Activated CD4-positive, alpha-beta T cell treated with anti-CD3 and anti-CD28 coated beads for 36 hours (primary cell): ENCODE measurements around the gene PPP1R3F. TPM values are rescaled to one million over a fixed set of nuclear protein-coding genes. Genes with fewer than 3 reads are reported as not detected.
A peak's percentile ranks its signal among the peaks of the same experiment; 100 is the strongest.

ENCODE experiments used
- ATAC-seq: fragments of 200-7000 bp; cut with Tn5 transposase; one replicate; pipeline ENCODE4 v1.10.0; 2021; ENCODE audit warnings: mild to moderate bottlenecking, moderate library complexity
- CTCF ChIA-PET: fragments of 350-600 bp; sonication (Branson Sonifier 250); formaldehyde crosslinking; loops from one replicate; lab custom pipeline; 2021; ENCODE audit warnings: antibody characterized with exemption; lab: Charles Lee
- POLR2A ChIA-PET: fragments of 350-600 bp; sonication (Branson Sonifier 250); formaldehyde crosslinking; loops from one replicate; lab custom pipeline; 2021; ENCODE audit warnings: antibody characterized with exemption, inconsistent platforms; lab: Charles Lee
- DNase-seq: peaks from one replicate; pipeline ENCODE4 v3.0.0-alpha.2; 2020
- H3K27ac Mint-ChIP-seq: one replicate; pipeline ENCODE4 v1.8.0; 2021; ENCODE audit warnings: mixed read lengths
- H3K27me3 Mint-ChIP-seq: one replicate; pipeline ENCODE4 v1.8.0; 2021; ENCODE audit warnings: mixed read lengths
- H3K36me3 Mint-ChIP-seq: one replicate; pipeline ENCODE4 v1.8.0; 2021; ENCODE audit warnings: low read depth, mixed read lengths
- H3K4me1 Mint-ChIP-seq: one replicate; pipeline ENCODE4 v1.8.0; 2021; ENCODE audit warnings: mixed read lengths
- H3K4me3 Mint-ChIP-seq: one replicate; pipeline ENCODE4 v1.8.0; 2021; ENCODE audit warnings: mild to moderate bottlenecking, moderate library complexity, mixed read lengths
- H3K9me3 Mint-ChIP-seq: one replicate; pipeline ENCODE4 v1.8.0; 2021; ENCODE audit warnings: low read depth, mixed read lengths
- intact Hi-C, 2 experiments: fragments of 100-400 bp; cut with DNase I in 1 of 2; cut with micrococcal nuclease in 1 of 2; formaldehyde crosslinking; loops; one replicate each; pipeline versions ENCODE4 v1.14.2 to v1.15.1; 2022 to 2024; cut with DNase I, micrococcal nuclease
- total RNA-seq, 2 experiments: library from RNA; stranded (reverse); gene quantifications; one replicate each; pipeline ENCODE4 v1.2.3, GENCODE V29; 2021

Gene PPP1R3F
- total RNA-seq, 2 experiments from 2014 or later, result 4.4 to 4.7 TPM

GRCh38 chrX:49262603-49263002, 7.0 kb upstream of the PPP1R3F start:
- peaks cover 55% of the 10 kb centered on the region for H3K4me1 Mint-ChIP-seq
- ChIA-PET CTCF (no interaction called here), POLR2A (no interaction called here)
- no peaks in the 10 kb centered on the region for H3K9me3 Mint-ChIP-seq
- intact Hi-C loops, result loop anchor here in 1 of 2 experiments (10.0 kb wide), 1 partner anchor 188 kb away; the partner anchor contains the start of genes PRAF2 and WDR45
- peak overlapping the region; percentile 71 for H3K4me3 Mint-ChIP-seq
- H3K27me3 Mint-ChIP-seq, result no peaks in the 10 kb centered on the region
- peaks cover 5% of the 10 kb centered on the region for H3K36me3 Mint-ChIP-seq
- DNase-seq, result no peak
- ATAC-seq, result peak; percentile 55
- peak overlapping the region; percentile 34 for H3K27ac Mint-ChIP-seq

- H3K9me3 Mint-ChIP-seq, result no peaks in the 10 kb centered on the region
- peak overlapping the region; percentile 71 for H3K4me3 Mint-ChIP-seq
Observed at GRCh38 chrX:49263631-49264030, 6.0 kb upstream of the PPP1R3F start.

GRCh38 chrX:49264460-49264859, 5.1 kb upstream of the PPP1R3F start, which contains the start of gene FOXP3:
FOXP3 (minus strand) TSS chrX:49264710; CDS start chrX:49258505, 6,205 bp downstream.
- Mint-ChIP-seq H3K27ac (peak within 1 kb of the TSS; percentile 79), H3K9me3 (no peaks in the 10 kb centered on the region), H3K36me3 (peaks cover 5% of the 10 kb centered on the region), H3K4me3 (peak within 1 kb of the TSS; percentile 71), H3K4me1 (peaks cover 47% of the 10 kb centered on the region), H3K27me3 (no peaks in the 10 kb centered on the region)
- ATAC-seq, result no peak
- intact Hi-C loops, result loop anchor here in 1 of 2 experiments (10.0 kb wide), 1 partner anchor 190 kb away; the partner anchor contains the start of genes PRAF2 and WDR45
- ChIA-PET POLR2A (no interaction called here), CTCF (interaction anchor here (0.6 kb wide), 1 partner anchor 361 kb away, joined by 3 read pairs; no protein-coding TSS in a partner anchor)
- peak; percentile 35 for DNase-seq

More at GRCh38 chrX:49263631-49264030, 6.0 kb upstream of the PPP1R3F start:
- H3K4me1 Mint-ChIP-seq, result peaks cover 55% of the 10 kb centered on the region
- H3K27ac Mint-ChIP-seq, result peak overlapping the region; percentile 79
- CTCF ChIA-PET, result interaction anchor here (0.8 kb wide), 1 partner anchor 73 kb away, joined by 3 read pairs; no protein-coding TSS in a partner anchor
- no peak for ATAC-seq
- DNase-seq, result no peak
- peaks cover 5% of the 10 kb centered on the region for H3K36me3 Mint-ChIP-seq
- no peaks in the 10 kb centered on the region for H3K27me3 Mint-ChIP-seq
- intact Hi-C loops, result loop anchor here in 1 of 2 experiments (10.0 kb wide), 1 partner anchor 189 kb away; the partner anchor contains the start of genes PRAF2 and WDR45
- POLR2A ChIA-PET, result interaction anchor here (0.6 kb wide), 1 partner anchor 7 kb away, joined by 3 read pairs; no protein-coding TSS in a partner anchor

GRCh38 chrX:49266523-49267445, 2.8 kb upstream of the PPP1R3F start:
- H3K4me1 Mint-ChIP-seq, result peaks cover 51% of the 10 kb centered on the region
- H3K36me3 Mint-ChIP-seq, result peaks cover 12% of the 10 kb centered on the region
- ChIA-PET POLR2A (interaction anchor here (0.9 kb wide), 1 partner anchor 28 kb away, joined by 3 read pairs; no protein-coding TSS in a partner anchor), CTCF (no interaction called here)
- ATAC-seq (no peak), DNase-seq (no peak)
- intact Hi-C loops, result loop anchor here in 1 of 2 experiments (5.0 to 10.0 kb wide), 4 partner anchors 192 to 569 kb away; partner anchors contain the start of genes PIM2, PRAF2, SUV39H1 and WDR45
- H3K4me3 Mint-ChIP-seq, result peak overlapping the region; percentile 78
- H3K27me3 Mint-ChIP-seq, result no peaks in the 10 kb centered on the region
- H3K27ac Mint-ChIP-seq, result no peak overlapping the region
- H3K9me3 Mint-ChIP-seq, result peaks cover 4% of the 10 kb centered on the region

- intact Hi-C loops, result loop anchor here (1.0 to 10.0 kb wide), 15 partner anchors 33 to 694 kb away; partner anchors contain the start of genes CCDC22 (in 2 of the 2), GPKOW (in 1 of the 2), GRIPAP1 (in 1 of the 2) and OTUD5 (in 1 of the 2)
- Mint-ChIP-seq H3K36me3 (peaks cover 12% of the 10 kb centered on the region), H3K4me1 (peaks cover 49% of the 10 kb centered on the region), H3K27me3 (no peaks in the 10 kb centered on the region), H3K9me3 (peaks cover 4% of the 10 kb centered on the region), H3K27ac (peak overlapping the region; percentile 98), H3K4me3 (peak overlapping the region; percentile 78)
- POLR2A ChIA-PET, result interaction anchor here (0.6 to 1.1 kb wide), 4 partner anchors 9 to 330 kb away, joined by 3 to 7 read pairs (median 5); no protein-coding TSS in a partner anchor
- DNase-seq (no peak), ATAC-seq (no peak)
- CTCF ChIA-PET, result interaction anchor here (0.6 to 1.6 kb wide), 6 partner anchors 23 to 159 kb away, joined by 3 to 7 read pairs (median 4); no protein-coding TSS in a partner anchor
Observed at GRCh38 chrX:49268702-49269009, 937 bp upstream of the PPP1R3F start.

- H3K4me1 Mint-ChIP-seq, result peaks cover 50% of the 10 kb centered on the region
- peaks cover 13% of the 10 kb centered on the region for H3K36me3 Mint-ChIP-seq
- CTCF ChIA-PET, result interaction anchor here (0.6 to 1.6 kb wide), 7 partner anchors 22 to 160 kb away, joined by 3 to 7 read pairs (median 3); partner anchors contain the start of gene PRICKLE3
- peaks cover 4% of the 10 kb centered on the region for H3K9me3 Mint-ChIP-seq
- H3K27me3 Mint-ChIP-seq, result no peaks in the 10 kb centered on the region
- intact Hi-C loops, result loop anchor here (1.0 to 10.0 kb wide), 15 partner anchors 34 to 695 kb away; partner anchors contain the start of genes CCDC22 (in 2 of the 2), GPKOW (in 1 of the 2), GRIPAP1 (in 1 of the 2) and OTUD5 (in 1 of the 2)
- peak overlapping the region; percentile 78 for H3K4me3 Mint-ChIP-seq
- DNase-seq, result peak; percentile 97
- peak overlapping the region; percentile 98 for H3K27ac Mint-ChIP-seq
- peak; percentile 80 for ATAC-seq
- POLR2A ChIA-PET, result interaction anchor here (0.6 to 1.1 kb wide), 4 partner anchors 8 to 330 kb away, joined by 3 to 7 read pairs (median 5); no protein-coding TSS in a partner anchor
Observed at GRCh38 chrX:49269010-49269766, 405 bp upstream of the PPP1R3F start.

GRCh38 chrX:49270249-49270921, 792 bp downstream of the PPP1R3F start:
- H3K9me3 Mint-ChIP-seq, result peaks cover 4% of the 10 kb centered on the region
- POLR2A ChIA-PET, result no interaction called here
- H3K4me3 Mint-ChIP-seq, result peak overlapping the region; percentile 78
- DNase-seq (no peak), ATAC-seq (no peak)
- H3K27me3 Mint-ChIP-seq, result no peaks in the 10 kb centered on the region
- H3K36me3 Mint-ChIP-seq, result peaks cover 23% of the 10 kb centered on the region
- CTCF ChIA-PET, result interaction anchor here (1.6 kb wide), 1 partner anchor 78 kb away, joined by 5 read pairs; no protein-coding TSS in a partner anchor
- intact Hi-C loops, result loop anchor here (5.0 kb wide), 2 partner anchors 78 to 333 kb away; no protein-coding TSS in a partner anchor
- H3K27ac Mint-ChIP-seq, result peak overlapping the region; percentile 88
- H3K4me1 Mint-ChIP-seq, result peaks cover 52% of the 10 kb centered on the region

GRCh38 chrX:49271341-49271740, 1.7 kb downstream of the PPP1R3F start:
- H3K27me3 Mint-ChIP-seq, result no peaks in the 10 kb centered on the region
- DNase-seq (peak; percentile 43), ATAC-seq (no peak)
- intact Hi-C loops, result loop anchor here (5.0 kb wide), 2 partner anchors 79 to 334 kb away; no protein-coding TSS in a partner anchor
- peak overlapping the region; percentile 88 for H3K27ac Mint-ChIP-seq
- CTCF ChIA-PET, result no interaction called here
- H3K4me1 Mint-ChIP-seq, result peaks cover 62% of the 10 kb centered on the region
- peaks cover 26% of the 10 kb centered on the region for H3K36me3 Mint-ChIP-seq
- peaks cover 4% of the 10 kb centered on the region for H3K9me3 Mint-ChIP-seq
- POLR2A ChIA-PET, result no interaction called here
- H3K4me3 Mint-ChIP-seq, result peak overlapping the region; percentile 78

- intact Hi-C loops, result loop anchor here (5.0 kb wide), 2 partner anchors 80 to 335 kb away; no protein-coding TSS in a partner anchor
- DNase-seq (peak; percentile 33), ATAC-seq (no peak)
- Mint-ChIP-seq H3K27me3 (no peaks in the 10 kb centered on the region), H3K4me3 (peak overlapping the region; percentile 78), H3K4me1 (peaks cover 68% of the 10 kb centered on the region), H3K9me3 (peaks cover 4% of the 10 kb centered on the region), H3K36me3 (peaks cover 26% of the 10 kb centered on the region), H3K27ac (peak overlapping the region; percentile 82)
- ChIA-PET POLR2A (interaction anchor here (0.7 kb wide), 1 partner anchor 334 kb away, joined by 3 read pairs; no protein-coding TSS in a partner anchor), CTCF (interaction anchor here (1.5 kb wide), 1 partner anchor 80 kb away, joined by 3 read pairs; no protein-coding TSS in a partner anchor)
Observed at GRCh38 chrX:49272421-49272820, 2.8 kb downstream of the PPP1R3F start.
